OCI-LY3 (cell line): ENCODE data around the gene PCSK6.

Experiments used
- EZH2phosphoT487 ChIP-seq: fragments of 200-600 bp; shearing (Covaris generic); IDR thresholded peaks from 2 replicates; pipeline ENCODE4 v1.6.1; 2018; ENCODE audit warnings: antibody characterized with exemption, mixed run types, low read depth
- TF ChIP-seq, protein P1 (sequence below): fragments of 200-600, 300-600 bp; sonication (generic); IDR thresholded peaks from 2 replicates; pipeline ENCODE4 v1.5.1; 2014; ENCODE audit warnings: antibody characterized with exemption, low read length, low read depth

DNA sequence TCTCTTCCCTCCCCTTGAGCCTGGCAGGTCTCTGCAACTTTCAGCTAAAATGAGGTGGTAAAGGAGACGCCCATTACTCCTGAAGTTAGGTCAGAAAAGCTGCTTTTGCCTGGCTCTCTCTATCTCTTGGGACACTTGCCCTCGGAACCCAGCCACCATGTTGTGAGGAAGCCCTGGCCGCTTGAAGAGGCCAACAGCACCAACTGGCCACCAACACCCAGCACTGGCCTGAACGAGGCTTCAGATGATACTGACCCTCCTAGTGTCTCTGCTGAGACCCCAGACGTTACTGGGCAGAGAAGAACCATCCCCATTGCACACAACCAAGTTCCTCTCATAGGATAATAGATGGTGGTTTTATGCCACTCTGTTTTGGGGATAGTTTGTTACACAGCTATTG is 49.5 kb upstream of the PCSK6 start:
- TF ChIP-seq, protein P1, sequence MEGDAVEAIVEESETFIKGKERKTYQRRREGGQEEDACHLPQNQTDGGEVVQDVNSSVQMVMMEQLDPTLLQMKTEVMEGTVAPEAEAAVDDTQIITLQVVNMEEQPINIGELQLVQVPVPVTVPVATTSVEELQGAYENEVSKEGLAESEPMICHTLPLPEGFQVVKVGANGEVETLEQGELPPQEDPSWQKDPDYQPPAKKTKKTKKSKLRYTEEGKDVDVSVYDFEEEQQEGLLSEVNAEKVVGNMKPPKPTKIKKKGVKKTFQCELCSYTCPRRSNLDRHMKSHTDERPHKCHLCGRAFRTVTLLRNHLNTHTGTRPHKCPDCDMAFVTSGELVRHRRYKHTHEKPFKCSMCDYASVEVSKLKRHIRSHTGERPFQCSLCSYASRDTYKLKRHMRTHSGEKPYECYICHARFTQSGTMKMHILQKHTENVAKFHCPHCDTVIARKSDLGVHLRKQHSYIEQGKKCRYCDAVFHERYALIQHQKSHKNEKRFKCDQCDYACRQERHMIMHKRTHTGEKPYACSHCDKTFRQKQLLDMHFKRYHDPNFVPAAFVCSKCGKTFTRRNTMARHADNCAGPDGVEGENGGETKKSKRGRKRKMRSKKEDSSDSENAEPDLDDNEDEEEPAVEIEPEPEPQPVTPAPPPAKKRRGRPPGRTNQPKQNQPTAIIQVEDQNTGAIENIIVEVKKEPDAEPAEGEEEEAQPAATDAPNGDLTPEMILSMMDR = no peak
- TF ChIP-seq EZH2phosphoT487 = no peak
